Measurements from ENCODE around the gene IMPDH1.

GRCh38 chr7:128447941-128448564 is 38.3 kb upstream of the IMPDH1 start:
- TF ChIP-seq CTCF (IDR thresholded peaks at IDR 0.05), result no peak
- TF ChIP-seq POLR2A (IDR thresholded peaks at IDR 0.05), result no peak
